Coronary artery (tissue), 2 donors: ENCODE measurements around the gene TNXB.
"Not testable (repeated sequence)": the region's sequence is repeated elsewhere in the genome, so short reads cannot be mapped to it uniquely, and the experiment has no call there.

Source experiments
- DNase-seq: peaks from one replicate; pipeline ENCODE4 v3.0.0-alpha.2; 2017; ENCODE audit warnings: low spot score
- H3K27ac ChIP-seq, 2 donors: fragments of 200-600 bp; sonication (generic); one replicate each; pipeline ENCODE4 v1.5.1; 2016 to 2019
- H3K4me3 ChIP-seq: fragments of 200-600 bp; sonication (generic); 2 replicates; pipeline ENCODE4 v1.5.1; 2016; ENCODE audit warnings: mild to moderate bottlenecking, moderate library complexity

The TNXB gene

DNA sequence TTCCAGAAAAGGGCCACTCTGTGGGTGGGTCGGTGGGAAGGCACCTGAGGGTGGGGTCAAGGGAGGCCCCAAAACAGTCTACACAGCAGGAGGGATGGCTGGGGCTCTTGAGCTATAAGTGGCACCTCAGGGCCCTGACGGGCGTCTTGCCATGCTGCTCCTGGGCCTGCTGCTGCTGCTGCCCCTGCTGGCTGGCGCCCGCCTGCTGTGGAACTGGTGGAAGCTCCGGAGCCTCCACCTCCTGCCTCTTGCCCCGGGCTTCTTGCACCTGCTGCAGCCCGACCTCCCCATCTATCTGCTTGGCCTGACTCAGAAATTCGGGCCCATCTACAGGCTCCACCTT lies 103.6 kb downstream of the TNXB start:
- H3K4me3 ChIP-seq, H3K27ac ChIP-seq, DNase-seq: not testable (repeated sequence)

GRCh38 chr6:32004864-32005537 lies 104.1 kb downstream of the TNXB start:
- H3K4me3 ChIP-seq, H3K27ac ChIP-seq, DNase-seq: not testable (repeated sequence)

- DNase-seq, H3K27ac ChIP-seq, H3K4me3 ChIP-seq: not testable (repeated sequence)
Observed at GRCh38 chr6:32004393-32004792, 104.7 kb downstream of the TNXB start.

- not testable (repeated sequence) for DNase-seq, H3K27ac ChIP-seq
Observed at GRCh38 chr6:32003301-32003700, 105.8 kb downstream of the TNXB start.

DNA sequence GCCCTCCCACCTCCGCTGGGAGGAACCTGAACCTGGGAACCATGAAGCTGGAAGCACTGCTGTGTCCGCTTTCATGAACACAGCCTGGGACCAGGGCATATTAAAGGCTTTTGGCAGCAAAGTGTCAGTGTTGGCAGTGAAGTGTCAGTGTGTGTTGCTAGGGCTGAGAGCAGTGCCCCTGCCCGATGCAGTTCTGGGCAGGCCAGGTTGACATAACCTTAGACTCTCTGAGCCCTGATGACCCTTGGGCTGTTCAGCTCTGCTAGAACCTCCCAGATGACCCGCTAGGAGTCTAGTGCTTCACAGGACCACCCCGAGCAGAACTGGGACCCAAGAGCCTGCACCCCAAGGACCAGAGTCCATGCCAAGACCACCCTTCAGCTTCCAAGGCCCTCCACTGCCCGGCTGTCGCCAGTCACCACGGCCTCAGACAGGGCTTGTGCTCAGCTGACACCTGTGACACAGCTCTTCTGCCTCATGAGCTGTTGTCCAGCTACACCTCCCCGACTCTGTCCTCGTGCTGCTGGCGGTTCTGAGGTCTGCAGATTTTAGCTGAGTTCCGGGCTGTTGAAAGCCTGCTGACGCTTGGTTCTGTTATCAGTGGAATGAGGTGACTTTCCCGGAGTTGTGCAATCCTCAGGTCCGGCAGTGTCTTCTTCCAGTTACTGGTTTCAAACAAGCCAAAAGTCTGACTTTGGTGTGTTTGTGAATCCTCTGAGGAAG lies 106.4 kb downstream of the TNXB start:
- not testable (repeated sequence) for H3K4me3 ChIP-seq, DNase-seq, H3K27ac ChIP-seq

More at GRCh38 chr6:32003301-32003700, 105.8 kb downstream of the TNXB start:
- not testable (repeated sequence) for H3K4me3 ChIP-seq

DNA sequence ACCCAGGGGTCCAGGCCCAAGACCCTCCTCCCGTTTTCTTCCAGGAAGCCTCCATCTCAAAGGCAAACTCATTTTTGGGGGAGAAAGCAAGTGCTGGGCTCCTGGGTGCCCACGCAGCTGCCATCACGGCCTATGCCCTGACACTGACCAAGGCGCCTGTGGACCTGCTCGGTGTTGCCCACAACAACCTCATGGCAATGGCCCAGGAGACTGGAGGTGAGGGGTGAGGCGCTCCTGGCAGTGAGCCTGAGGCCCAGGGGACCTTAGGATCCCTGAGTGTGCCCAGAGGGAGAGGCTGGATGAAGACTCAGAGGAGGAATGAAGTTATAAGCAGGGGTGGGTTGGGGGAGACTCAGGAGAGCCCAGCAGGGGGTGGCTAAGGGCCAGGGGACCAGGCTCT lies 112.8 kb downstream of the TNXB start:
- not testable (repeated sequence) for DNase-seq, H3K4me3 ChIP-seq, H3K27ac ChIP-seq

DNA sequence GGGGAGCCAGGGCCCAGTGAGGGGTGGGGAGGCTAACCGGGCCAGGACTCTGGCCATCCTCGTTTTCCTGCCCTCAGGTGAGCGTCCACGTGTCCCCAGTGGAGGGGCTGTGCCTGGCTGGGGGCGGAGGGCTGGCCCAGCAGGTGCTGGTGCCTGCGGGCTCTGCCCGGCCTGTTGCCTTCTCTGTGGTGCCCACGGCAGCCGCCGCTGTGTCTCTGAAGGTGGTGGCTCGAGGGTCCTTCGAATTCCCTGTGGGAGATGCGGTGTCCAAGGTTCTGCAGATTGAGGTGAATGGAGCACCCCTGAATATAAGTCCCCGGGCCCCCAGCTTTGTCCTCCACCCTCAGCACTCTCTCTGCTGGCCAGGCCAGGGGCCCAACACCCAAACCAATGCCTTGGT lies 114.7 kb downstream of the TNXB start:
- not testable (repeated sequence) for DNase-seq, H3K27ac ChIP-seq, H3K4me3 ChIP-seq
